Measurements from ENCODE around the gene KL.

Gene KL

DNA sequence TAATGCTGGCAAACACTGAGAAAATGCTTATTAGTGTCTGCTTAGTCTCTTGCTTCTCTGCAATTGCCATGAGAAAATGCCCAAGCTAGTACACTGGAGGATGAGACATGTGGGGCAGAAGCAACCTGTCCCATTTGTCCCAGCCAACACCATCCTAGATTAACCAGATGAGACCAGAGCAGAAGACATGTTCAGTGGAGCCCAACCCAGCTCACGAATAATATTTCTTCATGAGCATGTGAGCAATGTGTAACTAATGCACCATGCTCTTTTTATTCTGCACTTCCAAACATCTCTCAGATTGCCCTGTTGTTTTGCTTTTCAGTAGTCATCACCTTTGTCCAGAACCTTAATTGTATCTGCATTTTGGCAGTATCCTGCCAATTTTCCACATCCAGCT, 21.4 kb downstream of the KL start:
- no peak for DNase-seq (ENCODE audit: low read depth)

DNA sequence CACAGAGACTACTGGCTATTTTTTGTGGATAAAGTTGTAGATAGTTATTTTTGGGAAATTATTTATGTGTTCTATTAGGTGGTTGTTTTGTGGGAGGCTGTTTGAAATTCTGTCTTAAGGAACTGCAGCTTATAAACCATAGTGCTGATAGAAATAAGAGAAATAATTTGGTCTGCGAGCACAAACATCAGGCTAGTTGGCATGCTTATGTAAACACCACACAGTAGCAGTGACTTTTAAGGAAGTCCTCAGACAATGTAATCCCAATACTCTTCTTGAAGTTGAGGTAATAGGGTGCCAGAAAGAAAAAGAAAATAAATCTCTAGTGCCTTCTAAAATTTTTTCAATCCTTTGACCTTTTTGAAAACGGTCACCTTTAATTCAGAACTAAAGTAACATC, 23.9 kb downstream of the KL start:
- DNase-seq (ENCODE audit: low read depth), result no peak

DNA sequence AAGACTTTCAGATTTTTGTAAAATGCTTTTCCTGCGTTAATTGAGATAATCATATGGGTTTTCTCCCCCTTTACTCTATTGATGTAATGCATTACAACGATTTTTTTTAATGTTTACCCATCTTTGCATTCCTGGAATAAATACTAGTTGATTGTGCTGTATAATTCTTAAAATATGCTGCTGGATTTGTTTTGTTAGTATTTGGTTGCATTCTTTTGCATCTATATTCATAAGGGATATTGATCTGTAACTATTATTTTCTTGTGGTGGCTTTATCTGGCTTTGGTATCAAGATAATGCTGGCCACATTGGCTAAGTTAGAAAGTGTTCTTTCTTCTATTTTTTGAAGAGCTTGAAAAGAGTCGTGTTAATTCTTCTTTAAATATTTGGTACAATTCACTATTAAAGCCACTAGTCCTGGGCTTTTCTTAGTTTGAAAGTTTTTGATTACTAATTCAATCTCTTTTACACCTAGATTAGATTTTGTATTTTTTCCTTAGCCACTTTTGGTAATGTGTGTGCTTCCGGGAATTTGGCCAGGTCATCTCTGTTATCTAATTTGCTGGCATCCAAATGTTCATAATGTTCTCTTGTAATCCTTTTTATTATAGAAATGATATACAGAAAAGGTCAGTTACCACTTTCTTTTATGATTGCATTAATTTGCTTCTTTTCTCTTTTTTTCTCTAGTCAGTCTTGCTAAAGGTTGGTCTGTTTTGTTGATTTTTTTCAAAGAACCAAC, 29.8 kb downstream of the KL start:
- no peak for DNase-seq (ENCODE audit: low read depth)

DNA sequence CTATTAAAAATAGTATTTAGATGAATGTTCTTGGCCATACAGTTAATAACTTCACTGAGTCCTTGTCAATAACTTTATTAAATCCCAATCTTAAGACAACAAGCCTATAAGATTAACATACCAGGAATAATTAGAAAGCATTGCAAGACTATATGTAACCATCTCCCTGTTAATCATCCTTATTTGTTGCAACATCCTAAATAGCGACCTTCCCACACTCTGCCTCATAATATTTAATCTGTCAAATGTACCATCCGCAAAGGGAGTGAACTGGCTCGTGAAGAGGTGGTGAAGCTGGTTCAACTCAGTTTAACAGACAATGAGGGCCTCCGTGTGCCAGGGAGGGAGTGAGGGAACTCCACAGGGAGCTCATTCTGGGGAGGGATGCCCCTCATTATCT, 33.9 kb downstream of the KL start:
- peak; percentile 50 for DNase-seq (ENCODE audit: low read depth)

DNA sequence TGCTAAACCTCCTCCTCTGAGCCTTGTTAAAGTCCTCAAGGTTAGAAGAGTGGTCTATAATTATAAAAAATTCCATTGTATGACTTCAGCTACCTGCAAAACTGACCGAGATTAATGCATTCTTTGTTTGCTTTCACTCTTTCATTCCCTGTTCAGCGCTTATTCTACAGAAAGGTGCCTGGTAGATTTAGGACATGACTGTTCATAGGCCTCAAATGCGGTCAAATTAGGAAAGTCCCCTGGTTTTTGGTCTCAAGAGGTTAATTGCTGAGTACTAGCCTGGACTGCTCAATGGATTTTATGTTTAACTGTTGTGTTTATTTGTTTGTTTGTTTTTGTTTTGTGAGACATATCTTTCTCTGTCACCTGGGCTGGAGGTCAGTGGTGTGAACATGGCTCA, 35.4 kb downstream of the KL start:
- DNase-seq (ENCODE audit: low read depth), result no peak

DNA sequence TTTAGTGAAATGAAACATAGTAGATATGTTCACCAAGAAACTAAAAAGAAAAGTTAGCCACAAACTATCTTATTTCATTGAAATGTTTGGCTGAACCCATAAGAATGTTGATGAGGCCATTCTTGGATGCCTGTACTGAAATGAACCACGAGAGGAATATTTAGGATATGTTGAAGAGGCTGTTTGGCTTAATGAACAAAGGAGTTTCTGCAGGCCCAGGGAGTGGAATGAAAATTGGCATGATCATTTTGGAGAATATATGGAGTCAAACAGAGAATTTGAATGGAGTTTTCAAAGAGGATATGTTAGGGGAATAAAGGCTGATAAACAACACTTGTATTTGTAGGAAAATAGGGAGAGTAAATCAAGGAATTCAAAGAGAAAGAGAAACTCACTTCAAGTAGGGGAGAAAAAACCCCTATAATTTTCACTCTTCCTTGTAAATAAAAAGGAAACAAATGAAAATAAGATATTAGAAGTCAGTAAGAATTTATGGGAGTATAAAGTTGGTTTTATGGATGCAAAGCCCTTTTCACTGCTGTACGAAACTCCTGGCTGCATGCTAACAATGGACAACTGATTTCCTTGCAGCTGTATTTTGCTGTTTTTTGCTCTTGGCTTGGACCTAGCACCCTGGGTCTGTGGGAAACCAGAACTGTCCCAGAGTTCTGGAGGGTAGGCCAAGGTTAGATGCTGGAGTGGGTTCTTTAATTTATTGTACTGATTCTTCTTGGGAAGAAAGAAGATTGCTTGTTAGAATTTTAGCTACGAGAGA, 36.5 kb downstream of the KL start:
- peak; percentile 52 for DNase-seq (ENCODE audit: low read depth)

DNA sequence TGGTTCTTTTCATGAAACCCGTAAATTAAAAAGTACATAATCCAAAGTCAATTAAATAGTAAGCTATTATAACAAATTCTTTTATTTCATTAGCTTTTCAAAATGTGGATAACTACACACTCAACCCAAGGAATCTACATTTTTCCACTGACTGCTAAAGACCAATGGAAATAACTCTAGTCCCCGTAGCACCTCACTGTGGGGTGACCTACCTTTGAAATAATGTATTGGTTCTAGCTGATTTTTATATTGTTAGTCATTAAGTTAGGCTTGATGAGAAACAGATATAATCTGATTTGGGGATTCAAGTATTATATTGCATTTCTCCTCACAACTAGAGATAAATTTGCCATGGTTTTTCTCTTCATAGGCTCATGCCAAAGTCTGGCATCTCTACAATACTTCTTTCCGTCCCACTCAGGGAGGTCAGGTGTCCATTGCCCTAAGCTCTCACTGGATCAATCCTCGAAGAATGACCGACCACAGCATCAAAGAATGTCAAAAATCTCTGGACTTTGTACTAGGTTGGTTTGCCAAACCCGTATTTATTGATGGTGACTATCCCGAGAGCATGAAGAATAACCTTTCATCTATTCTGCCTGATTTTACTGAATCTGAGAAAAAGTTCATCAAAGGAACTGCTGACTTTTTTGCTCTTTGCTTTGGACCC, 37.3 kb downstream of the KL start:
- DNase-seq (ENCODE audit: low read depth), result peak; percentile 32

DNA sequence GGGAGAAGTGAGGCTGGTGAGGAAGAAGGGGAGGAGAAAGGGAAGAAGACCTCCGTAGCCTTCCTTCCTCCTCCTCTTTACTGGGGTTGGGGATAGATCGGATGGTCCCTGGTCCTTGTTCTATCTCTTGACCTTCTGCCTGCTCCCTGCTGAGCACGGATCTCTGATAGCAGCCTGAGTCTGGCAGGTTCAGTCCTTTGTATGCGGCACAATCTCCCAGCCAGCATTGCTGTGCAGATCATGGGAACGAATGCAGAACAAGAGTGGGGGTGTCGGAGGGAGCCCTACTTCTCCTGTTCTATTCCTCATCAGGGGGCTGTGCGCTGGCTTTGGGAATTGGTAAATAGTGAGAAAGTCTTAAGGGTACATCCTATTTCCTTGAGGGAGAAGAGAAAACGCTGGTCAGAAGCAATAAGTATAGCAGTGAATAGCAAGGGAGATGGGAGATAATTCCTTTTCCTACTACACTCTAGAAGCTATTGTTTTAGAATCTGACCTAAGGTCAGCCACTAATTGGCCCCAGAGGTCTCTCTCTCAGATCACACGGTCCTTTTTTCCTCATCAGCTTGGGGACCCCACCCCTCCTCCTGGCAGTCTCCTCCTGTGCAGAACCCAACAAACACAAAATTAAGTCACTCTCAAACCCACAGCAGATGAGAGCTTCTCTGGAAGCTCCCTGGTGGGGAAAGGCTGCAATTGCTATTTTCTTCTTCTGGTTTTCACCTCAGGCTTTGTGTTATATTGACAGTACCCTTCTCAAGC, 41.0 kb downstream of the KL start:
- peak; percentile 36 for DNase-seq (ENCODE audit: low read depth)

DNA sequence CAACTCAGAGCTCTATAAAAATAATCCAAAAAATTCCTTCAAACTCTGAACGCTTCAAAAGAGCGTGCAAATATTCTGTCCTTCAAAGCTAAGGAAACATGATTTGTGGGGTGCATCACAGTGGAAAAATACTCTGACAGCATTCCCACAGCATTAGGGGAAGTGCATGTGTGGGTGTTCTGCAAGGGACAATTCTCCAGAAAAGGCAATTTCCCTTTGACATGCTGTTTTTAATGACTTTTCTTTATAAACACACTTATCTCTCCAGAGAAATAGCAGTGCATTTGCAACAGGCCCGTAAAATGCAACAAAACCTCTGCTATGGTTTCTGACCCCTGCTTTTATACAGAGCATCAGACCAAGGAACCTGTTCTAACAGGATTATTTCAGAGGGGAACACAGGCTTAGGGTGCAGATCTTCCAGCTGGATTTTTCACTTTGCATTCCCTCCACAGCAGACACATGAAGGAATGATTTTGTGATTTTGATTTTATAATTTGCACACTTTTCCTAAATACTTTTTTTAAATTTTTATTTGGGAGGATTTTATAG, 42.6 kb downstream of the KL start:
- DNase-seq (ENCODE audit: low read depth), result no peak

DNA sequence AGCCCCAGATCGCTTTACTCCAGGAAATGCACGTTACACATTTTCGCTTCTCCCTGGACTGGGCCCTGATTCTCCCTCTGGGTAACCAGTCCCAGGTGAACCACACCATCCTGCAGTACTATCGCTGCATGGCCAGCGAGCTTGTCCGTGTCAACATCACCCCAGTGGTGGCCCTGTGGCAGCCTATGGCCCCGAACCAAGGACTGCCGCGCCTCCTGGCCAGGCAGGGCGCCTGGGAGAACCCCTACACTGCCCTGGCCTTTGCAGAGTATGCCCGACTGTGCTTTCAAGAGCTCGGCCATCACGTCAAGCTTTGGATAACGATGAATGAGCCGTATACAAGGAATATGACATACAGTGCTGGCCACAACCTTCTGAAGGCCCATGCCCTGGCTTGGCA, 44.6 kb downstream of the KL start:
- no peak for DNase-seq (ENCODE audit: low read depth)

DNA sequence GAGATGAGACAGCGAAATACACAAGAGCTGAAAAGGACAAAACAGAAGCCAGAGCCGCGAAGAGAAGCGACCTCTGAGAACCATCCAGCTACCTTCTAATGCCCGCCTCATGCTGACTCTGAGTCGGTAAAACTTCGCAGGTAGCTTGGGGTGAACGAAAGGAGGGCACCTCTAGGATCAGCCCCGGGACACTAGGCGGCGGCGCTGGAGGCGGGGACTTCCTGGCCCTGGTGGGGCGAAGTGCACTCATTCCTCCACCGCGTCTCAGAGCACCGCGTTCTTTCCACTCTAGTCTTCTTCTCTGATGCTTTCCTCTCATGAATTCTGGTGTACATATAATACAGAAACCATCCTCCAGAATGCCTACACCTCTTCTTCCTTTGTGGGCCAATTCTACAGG, 50.1 kb downstream of the KL start:
- DNase-seq (ENCODE audit: low read depth), result no peak

DNA sequence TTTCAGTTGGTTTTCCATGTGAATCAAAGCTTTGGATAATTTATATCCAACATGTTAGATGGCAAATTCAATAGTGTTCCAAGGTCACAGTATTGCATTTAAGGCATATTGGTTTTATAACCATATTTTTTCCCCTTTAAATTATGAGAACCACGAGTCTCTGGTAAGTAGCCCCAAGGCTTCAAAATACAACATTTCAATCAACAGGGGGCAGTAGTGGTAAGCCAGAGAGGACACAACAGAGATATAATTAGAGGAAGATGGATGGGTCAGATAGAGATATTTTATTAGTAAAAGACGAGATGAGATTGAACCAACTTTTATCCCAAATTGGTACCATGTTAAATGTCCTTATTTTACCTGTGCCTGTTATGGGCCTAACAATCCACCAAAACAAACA, 53.1 kb downstream of the KL start:
- peak; percentile 27 for DNase-seq (ENCODE audit: low read depth)

DNA sequence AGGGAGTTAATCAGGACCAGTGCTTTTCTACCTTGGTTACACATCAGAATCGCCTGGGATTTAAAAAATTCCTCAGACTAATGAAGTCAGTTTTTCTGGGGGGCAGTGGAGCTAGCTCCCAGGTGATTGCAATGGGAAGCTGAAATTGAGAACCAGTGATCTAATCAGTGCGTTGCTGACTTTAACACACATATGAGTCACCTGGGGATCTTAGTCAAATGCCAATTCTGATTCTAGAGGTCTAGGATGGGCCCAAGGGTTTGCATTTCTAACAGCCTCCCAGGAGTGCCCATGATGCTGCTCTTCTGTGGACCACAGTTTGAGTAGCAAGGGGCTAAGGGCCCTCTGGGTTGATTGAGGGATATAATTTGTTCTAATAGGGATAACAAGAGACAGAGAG, 54.5 kb downstream of the KL start:
- peak; percentile 41 for DNase-seq (ENCODE audit: low read depth)

DNA sequence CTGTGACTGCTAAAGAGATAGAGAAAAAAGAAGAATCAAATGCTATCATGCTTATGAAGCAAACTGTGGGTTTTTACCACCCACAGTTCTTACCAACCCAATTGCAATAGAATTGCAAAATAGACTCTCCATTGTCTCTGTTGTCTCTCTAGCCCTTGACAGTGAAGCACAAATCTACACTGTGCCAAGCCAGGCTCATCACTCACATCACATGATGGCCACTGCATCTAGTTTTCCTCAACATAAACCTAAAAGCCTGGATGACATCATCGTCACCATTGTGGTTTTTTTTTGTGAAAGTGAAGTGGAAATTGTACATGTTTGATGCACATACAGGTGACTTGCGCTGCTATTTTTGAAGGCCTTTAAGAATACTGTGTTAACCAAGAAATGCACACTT, 56.1 kb downstream of the KL start:
- no peak for DNase-seq (ENCODE audit: low read depth)

DNA sequence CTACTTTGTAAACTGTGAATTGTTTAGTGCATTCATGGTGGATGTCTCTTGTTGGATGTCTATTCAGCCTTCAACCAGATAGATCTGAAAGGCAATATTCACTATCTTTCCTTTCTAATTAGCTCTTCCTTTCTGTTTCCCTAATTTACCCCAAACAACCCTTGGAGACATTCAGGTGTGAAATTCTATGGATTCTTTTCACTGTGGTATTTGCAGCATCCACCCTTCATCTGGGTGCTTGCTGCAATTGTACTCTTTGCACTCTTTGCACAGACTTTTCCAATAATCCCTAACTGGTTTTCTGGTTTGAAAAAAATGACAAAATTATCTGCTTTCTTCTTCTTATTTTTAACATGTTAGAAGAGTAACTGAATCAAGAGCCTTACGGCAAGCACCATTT, 56.5 kb downstream of the KL start:
- DNase-seq (ENCODE audit: low read depth), result no peak

DNA sequence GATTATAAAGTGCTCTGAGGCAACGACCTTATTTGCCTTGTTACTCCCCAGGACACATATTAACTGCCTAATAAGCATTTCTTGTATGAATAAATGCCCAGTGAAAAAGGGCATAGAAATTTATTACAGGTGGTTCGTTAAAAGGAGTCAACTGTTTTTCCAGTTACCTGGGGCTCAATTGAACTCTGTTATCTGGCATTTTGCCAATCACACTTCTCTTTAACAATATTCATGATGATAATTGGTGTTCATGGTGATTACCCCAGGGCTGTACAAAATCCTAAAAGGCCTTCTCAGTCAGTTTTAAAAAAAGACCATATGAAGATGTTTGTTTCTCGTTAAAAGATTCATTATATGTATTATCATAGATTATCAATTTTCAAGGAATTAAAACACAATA, 57.1 kb downstream of the KL start:
- no peak for DNase-seq (ENCODE audit: low read depth)

DNA sequence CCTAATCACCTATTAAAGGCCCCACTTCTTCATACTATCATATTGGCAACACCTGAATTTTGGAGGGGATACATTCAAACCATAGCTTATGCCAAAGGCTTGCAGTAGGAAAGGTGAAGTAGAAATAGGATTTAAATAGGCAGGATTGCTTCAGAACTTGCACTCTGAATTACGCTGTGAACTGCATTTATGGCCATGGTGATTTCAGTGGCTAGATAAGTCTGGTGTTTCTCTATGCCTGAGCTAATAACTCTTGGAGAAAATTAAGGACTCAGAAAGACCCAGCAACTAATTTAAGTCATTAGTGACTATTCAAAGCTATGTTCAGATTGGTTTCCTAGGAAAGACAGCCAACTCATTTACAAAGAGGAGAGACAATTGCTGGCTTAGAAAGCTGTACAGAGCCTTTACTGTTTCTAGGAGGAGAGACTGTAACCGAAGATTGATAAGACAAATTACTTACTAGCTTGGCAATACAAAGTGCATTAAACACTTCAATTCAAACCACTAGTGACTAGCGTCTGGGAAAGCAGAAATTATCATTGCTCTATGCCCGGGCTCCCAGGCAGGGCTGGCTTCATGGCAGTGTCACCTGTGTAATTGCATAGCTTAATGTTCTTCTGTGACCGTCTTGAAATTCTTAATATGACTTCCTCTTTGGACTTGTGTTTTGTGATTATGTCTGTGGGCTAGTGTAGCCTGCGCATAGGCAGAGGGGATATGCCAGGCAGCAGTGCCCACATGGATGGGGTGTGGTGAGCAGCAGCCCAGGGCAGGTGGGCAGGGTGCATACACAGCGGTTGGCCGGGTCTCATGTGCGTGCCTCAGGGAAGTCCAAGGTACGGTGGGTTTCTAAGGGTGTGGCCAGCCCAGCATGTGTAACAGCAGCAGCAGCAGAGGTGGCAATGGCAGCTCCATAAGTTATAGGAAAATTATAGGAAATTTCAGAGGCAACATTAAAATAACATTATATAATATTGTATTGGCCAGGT, 60.1 kb downstream of the KL start:
- no peak for DNase-seq (ENCODE audit: low read depth)

DNA sequence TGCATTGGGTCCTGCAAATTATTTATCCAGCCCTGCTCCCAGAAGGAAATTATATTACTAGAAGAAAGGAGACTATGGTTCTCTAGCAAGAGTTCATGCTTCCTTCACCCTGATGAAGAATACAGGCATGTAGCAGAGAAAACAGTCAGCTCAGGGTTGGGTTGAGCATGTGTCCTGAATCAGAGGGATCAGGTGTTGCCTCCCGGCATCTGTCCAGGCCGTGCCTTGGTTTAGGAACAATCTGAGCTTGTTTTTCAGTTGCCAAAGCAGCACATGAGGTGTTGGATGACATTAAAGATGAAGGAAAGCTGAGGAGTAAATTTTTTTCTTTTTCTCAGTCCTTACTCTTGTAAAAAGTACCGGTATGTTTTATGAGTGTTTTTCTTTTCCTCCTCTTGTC, 62.0 kb downstream of the KL start:
- no peak for DNase-seq (ENCODE audit: low read depth)

DNA sequence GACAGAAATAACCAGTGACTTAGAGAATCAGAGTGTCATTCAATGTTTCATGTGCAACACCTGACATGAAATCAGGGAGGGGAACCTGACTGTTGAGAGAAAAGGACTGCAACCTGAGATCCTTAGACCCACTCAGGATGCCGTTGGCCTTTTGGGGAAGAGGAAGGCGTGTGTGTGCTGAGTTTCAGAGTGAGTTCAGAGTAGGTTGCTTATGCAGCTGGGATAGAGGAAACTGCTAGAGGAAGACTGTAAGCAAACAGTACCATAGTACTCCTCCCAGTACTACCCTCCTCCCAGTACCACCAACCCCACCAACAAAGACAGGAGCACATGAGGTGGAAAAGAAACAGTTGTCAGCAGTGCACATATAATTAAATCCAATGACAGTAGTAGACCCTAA, 63.7 kb downstream of the KL start:
- no peak for DNase-seq (ENCODE audit: low read depth)

DNA sequence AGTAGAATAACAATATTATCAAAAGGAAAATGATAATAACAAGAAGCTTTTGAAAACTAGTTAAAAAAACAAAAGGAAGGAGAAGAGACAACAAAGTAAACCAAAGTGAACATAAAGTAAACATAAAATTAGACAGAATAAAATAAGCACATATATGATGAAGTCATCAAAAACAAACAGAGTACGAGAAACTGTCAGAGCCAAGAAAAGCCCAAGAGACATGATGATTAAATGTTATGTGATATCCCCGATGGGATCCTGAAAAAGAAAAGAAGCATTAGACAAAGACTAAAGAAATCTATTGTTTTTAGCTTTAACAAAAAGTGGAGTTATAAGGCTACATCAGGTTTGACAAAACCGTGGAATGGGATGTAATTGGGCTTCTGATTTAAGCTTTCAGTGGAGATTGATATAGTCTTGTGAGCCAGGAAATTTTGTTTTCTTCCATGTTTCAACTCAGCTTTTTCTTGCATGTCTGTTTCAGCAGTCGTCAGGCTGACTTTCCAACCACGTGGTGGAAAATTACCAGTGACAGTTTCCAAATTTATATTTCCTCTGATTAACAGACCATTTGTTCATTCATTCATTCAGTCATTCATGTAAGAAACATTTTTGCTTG, 64.9 kb downstream of the KL start:
- DNase-seq (ENCODE audit: low read depth), result peak; percentile 45

DNA sequence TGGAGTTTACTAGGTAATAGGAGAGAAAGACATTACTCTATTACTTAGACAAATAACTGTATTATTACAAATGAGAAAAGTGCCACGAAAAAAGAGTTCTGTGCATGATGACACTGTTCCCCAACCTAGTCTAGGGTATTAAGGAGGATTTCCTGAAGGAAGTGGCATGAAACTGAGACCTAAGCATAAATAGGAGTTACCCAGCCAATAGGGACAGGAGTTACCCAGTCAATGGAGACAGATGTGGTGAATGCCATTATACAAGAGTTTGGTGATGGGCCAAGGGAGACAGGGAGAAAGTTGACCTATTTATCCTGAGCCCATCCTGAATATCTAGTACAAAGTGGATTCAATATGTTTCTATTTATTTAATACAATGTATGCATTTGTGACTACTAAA, 65.4 kb downstream of the KL start:
- no peak for DNase-seq (ENCODE audit: low read depth)

Data from iris pigment epithelial cell (primary cell).